NCI-H1092 treated with DMSO at 0.1 percent for 48 hours (cell line): ENCODE results near the gene CCDC106.

Experiments used
- DNase-seq: peaks from one replicate; lab custom pipeline; 2025; lab: John Stamatoyannopoulos, UW

CCDC106 gene

DNA sequence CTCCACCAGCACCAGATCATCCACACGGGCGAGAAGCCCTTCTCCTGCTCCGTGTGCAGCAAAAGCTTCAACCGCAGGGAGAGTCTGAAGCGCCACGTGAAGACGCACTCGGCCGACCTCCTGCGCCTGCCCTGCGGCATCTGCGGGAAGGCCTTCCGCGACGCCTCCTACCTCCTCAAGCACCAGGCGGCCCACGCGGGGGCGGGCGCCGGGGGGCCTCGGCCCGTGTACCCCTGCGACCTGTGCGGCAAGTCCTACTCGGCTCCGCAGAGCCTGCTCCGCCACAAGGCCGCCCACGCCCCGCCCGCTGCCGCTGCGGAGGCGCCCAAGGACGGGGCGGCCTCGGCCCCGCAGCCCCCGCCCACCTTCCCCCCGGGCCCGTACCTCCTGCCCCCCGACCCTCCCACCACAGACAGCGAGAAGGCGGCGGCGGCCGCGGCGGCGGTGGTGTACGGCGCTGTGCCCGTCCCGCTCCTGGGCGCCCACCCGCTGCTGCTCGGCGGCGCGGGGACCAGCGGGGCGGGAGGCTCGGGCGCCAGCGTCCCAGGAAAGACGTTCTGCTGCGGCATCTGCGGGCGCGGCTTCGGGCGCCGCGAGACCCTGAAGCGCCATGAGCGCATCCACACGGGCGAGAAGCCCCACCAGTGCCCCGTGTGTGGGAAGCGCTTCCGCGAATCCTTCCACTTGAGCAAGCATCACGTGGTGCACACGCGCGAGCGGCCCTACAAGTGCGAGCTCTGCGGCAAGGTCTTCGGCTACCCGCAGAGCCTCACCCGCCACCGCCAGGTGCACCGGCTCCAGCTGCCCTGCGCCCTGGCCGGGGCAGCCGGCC lies 33.1 kb upstream of the CCDC106 start:
- DNase-seq, result no peak

DNA sequence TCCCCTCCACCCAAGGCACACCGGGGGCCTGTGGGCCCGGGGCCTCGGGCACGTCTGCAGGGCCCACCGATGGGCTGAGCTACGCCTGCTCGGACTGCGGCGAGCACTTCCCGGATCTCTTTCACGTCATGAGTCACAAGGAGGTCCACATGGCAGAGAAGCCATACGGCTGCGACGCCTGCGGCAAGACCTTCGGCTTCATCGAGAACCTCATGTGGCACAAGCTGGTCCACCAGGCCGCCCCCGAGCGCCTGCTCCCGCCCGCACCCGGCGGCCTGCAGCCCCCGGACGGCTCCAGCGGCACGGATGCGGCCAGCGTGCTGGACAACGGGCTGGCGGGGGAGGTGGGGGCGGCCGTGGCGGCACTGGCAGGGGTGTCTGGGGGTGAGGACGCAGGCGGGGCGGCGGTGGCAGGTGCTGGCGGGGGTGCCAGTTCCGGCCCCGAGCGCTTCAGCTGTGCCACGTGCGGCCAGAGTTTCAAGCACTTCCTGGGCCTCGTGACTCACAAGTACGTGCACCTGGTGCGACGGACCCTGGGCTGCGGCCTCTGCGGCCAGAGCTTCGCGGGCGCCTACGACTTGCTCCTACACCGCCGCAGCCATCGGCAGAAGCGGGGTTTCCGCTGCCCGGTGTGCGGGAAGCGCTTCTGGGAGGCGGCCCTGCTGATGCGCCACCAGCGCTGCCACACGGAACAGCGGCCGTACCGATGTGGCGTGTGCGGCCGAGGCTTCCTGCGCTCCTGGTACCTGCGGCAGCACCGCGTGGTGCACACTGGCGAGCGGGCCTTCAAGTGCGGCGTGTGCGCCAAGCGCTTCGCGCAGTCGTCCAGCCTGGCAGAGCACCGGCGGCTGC lies 32.2 kb upstream of the CCDC106 start:
- DNase-seq, result no peak

DNA sequence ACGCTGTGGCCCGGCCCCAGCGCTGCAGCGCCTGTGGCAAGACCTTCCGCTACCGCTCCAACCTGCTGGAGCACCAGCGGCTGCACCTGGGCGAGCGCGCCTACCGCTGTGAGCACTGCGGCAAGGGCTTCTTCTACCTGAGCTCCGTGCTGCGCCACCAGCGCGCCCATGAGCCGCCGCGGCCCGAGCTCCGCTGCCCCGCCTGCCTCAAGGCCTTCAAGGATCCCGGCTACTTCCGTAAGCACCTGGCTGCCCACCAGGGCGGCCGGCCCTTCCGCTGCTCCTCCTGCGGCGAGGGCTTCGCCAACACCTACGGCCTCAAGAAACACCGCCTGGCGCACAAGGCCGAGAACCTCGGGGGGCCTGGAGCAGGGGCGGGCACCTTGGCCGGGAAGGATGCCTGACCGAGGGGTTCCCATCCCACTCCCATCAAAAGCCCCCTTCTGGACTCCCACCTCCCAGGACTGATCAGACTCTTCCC lies 31.6 kb upstream of the CCDC106 start:
- DNase-seq, result no peak

DNA sequence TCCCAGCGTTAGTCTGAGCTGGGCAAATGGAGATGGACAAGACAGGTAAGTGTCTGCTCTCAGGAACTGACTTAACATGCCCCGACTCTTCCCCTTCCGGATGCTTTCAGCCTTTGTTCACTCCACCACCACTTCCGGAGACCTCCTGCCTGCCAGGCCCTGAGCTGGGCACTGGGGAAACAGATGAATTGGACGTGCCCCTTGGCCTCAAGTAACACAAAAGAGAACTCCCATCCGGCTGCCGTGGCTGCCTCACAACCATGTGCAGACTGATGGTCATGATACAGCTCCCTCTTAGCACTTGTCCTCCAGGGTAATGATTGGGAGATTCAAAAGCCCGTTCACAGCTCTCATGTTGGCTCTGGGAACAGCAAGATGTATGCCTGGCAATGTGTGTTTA lies 30.6 kb upstream of the CCDC106 start:
- DNase-seq, result no peak

DNA sequence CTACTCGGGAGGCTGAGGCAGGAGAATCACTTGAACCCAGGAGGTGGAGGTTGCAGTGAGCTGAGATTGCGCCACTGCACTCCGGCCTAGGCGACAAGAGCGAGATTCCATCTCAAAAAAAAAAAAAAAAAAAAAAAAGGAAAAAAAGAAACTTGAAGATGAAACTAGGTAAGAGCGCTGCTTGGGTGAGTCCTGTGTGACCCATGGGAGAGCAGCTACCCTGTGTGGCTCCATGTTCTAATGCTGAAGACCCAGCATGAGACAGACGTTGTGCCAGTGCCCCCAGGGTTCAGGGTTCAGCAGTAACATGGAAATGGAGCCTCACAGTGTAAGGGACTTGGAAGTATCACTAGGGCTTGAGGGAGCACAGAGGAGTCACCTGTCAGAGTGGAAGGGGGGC lies 29.6 kb upstream of the CCDC106 start:
- DNase-seq, result no peak

DNA sequence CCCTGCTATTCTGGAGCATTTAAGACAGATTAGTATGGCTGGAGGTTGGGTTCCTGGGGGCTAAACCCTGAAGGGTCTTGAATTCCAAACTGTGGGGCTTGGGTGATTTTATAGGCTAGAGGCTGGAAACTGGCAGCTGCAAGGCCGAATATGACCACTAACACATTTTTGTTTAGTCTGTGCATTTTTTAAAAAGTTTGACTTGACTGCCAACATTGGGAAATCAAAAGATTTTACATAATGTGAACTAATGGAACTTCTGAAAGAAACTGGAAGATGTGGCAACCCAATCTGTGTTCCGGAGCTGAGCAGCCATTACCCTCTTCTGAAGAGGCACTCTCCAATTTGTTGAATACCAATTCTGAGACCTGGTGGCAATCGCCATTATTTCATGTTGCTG lies 28.7 kb upstream of the CCDC106 start:
- DNase-seq, result no peak

DNA sequence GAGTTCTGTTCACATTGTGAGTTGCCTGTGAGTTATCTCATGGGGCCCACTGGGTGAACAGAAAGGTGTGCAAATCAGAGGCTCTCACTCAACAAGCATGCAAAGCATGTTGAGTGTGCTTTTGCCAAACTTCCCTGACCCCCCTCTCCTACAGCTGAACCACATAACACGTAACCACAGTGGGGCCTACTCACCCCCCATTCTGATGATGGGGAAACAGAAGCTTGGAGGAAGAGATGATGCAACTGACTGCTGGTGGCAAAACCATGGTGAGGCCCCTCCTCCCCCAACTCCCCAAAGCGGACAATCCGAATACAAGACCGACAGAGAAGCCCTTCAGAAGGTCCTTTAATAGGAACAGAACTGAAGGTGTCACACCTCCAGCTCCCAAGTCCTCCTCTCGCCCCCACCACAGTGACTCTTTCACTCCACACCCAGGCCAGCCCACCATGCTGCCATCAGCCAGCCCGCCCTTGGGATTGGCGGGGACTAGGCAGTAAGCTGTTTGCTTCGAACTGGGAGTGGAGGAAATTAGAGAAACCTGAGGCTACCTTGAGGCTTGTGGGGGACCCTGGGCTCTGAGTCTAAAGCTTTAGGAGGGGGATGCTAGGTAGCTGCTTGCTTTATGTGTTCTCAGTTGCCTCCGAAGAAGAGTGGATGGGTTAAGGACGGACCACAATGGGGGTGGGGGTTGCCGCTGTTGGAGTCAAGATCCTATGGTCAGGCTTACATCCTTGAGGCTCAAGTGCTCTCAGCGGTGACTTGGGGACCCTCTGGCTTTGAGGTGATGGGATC lies 27.4 kb upstream of the CCDC106 start:
- DNase-seq, result no peak

DNA sequence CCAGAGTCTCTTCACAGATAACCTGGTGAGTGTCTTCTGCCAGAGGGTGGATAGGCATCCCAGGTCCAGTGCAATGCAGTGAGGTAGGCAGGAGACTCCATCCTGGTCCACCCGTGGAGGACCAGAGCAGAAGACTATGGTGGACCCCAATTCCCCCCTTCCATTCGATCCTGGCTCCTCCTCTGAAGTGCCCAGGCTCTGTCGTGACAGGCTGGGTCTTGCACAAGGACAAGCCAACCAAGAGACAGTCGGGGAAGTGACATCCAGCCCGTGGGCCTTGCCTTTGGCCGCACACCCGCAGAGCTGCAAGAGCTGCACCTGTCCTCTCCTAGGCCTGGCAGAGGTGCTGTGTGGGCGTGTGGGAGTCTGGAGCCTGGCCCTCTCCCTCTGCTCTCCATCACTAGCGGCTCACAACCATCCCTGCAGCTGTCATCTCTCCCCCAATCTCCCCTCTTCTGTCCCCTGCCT lies 26.8 kb upstream of the CCDC106 start:
- no peak for DNase-seq

DNA sequence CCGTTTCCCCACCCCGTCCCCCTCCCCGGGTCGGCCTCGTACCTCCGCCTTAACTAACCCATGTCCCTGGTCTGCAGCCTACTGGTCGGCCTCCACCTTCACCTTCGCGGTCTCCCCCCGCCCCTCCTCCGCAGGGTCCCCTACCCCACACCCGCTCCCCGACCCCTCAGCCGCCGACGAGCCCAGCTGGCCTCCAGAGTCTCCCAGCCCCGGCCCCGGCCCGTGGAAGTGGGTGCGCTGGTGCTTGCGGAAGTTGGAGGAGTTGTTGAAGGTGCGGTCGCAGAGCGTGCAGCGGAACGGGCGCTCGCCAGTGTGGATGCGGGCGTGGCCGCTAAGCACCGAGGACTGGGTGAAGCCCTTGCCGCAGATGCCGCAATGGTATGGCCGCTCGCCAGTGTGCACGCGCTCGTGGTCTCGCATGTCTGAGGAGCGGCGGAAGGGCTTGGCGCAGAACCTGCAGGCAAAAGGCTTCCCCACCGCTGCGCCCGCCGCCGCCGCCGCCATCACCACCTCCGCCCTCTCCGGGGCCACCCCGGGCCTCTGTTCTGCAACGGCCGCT lies 26.3 kb upstream of the CCDC106 start:
- no peak for DNase-seq

DNA sequence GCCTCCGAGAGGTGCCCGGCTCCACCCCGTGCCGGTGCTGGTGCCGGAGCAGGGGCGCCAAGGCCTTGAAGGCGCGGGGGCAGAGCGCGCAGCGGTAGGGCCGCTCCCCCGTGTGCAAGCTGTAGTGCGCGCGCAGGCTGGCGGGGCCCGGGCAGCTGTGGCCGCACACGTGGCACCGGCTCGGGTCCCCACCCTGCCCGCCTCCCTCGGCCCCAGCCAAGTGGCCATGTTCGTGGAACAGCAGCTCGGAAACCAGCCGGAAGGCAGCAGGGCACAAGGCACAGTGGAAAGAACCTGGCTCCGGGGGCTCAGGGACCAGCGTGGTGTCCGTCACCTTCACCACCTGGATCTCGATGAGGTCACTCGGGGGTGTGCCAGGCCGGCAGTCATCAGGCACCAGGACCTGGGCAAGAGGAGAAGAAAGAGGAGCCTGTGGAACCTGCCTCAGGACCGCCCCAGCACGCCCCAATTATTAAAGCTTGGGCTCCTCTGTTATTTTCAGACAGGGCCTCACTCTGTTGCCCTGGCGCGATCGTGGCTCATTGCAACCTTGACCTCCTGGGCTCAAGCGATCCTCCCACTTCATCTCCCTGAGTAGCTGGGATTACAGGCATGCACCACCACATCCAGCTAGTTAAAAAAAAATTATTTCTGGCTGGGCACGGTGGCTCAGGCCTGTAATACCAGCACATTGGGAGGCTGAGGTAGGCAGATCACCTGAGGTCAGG lies 25.6 kb upstream of the CCDC106 start:
- no peak for DNase-seq

DNA sequence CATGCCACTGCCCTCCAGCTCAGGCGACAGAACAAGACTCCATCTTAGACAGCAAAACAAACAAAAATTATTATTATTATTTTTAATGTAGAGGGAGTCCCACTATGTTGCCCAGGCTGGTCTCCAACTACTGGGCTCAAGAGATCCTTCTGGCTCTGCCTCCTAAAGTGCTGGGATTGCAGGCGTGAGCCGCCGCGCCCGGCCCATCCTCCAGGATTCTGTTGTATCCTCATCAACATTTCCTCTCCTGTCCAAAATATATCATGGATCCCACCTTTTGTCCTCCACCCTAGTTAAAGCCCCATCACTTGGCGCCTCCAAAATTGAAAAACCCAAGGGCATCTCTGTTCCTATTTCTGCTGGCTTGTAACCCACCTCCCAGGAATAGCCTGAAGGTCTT lies 24.9 kb upstream of the CCDC106 start:
- no peak for DNase-seq

DNA sequence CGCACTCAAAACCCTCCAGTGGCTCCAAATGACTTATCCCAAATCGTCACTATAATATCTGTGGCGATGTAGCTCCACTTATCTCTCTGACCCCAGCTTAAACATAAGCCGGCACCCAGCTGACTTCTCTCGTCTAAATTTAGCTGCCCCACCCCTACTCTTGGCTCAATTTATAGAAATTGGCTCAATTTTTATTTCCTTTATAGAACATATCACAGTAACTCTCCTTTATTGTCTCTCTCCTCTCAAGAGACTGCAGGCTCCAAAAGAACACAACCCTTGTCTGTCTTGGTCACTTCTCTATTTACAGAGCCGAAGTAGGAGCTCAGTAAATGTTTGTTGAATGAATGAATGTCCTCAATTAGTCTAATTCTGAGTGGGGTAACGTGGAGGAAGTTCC lies 24.5 kb upstream of the CCDC106 start:
- no peak for DNase-seq

DNA sequence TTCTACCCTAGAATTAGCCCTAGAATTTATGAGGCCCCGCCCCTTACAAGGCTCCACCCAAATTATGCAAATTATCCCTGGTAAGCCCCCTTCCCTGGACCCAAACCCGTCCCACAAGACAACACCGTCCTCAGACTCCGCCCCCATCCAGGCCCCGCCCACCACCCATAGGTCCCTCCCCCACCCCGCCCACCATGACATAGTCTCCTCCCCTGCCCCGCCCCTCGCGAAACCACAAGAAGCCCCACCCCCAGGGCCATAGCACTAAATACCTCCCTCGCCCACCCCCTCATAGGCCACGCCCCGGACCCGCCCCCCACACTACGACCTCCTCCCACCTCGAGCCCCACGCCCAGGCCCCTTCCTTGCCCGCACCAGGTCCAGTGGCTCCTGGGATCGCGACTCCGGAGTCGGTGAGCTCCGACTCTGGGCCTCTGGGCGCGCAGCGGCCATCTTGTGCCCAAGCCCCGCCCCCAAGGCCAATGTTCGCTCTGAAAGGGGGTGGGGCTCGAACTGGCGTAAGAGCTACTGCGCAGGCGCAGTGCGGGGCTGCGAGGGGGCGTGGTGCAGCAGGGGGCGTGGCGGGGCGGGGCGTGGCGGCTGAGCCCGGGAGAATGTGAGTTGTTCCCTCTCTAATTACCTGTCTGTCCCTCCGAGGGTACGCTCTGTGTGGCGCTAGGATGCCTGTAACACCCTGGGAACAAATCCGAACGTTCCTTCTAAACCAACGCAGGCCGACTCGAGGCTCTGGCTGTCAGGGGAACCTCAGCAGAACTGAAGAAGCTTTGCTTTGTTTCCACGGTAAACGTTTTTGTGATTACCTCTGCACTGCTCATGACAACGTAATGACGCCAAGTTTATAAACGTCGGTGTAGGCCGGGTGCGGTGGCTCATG lies 23.7 kb upstream of the CCDC106 start, which contains the start of gene ZNF784:
Gene ZNF784 (minus strand): TSS at position 458 of the 895 bp plus-strand sequence. CDS start 5 bp downstream, at position 453.
- DNase-seq, result peak; percentile 89

DNA sequence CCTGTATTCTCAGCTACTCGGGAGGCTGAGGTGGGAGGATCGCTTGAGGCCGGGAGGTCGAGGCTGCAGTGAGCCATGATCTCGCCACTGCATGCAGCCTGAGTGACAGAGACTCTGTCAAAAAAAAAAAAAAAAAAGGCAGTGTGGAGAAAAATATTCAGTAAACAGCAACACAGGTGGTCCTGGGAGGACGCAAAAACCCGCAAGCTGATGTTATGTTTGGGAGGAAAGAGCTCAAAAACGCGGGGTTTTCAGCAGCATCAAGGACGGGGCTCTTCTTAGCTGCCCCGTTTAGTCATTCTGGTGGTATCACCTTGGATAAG lies 23.0 kb upstream of the CCDC106 start:
- DNase-seq, result no peak

DNA sequence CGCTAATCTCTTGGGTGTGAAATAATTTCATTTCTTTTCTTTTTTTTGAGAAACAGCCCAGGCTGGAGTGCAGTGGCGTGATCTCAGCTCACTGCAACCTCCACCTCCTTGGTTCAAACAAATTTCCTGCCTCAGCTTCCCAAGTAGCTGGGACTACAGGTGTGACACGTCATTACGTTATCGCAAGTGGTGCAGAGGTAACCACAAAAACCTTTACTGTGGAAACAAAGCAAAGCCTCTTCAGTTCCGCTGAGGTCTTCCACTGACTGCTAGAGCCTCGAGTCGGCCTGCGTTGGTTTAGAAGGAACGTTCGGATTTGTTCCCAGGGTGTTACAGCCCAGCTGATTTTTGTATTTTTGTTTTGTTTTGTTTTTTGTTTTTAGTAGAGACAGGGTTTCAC lies 21.7 kb upstream of the CCDC106 start:
- DNase-seq, result no peak

DNA sequence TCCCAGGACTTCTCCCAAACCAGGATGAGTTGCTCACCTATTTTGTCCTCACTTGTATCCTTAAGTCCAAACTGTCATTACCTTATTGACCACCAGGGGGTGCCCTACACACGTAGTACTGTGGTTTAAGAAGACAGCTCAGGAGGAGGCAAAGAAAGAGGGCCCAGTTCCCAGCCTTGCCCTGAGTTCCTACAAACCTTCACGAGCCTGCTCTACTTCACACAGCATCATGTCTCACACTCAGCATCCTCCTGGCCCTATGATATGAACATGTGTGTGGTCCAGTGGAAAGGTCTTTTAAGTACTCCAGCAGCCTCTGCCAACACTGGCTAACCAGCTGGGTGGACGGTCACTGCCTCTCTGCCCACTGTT lies 15.6 kb upstream of the CCDC106 start:
- peak; percentile 81 for DNase-seq

DNA sequence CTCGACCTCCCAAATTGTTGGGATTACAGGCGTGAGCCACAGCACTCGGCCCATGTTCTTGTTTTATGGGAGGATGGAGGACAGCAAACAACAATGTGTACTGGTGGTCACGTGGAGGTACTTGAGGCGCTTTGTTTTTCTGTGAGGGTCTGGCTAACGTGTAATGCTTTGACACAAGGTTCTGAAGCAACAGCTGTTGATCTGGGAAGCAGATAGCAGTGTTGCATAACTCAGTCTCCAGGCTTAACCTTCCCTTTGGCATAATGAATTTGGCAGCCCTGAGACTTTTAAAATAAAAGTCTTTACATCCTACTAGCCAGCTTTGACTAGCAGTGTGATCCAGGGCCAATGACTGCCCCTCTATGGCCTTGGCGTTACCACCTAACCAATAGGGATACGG lies 14.2 kb upstream of the CCDC106 start:
- no peak for DNase-seq

DNA sequence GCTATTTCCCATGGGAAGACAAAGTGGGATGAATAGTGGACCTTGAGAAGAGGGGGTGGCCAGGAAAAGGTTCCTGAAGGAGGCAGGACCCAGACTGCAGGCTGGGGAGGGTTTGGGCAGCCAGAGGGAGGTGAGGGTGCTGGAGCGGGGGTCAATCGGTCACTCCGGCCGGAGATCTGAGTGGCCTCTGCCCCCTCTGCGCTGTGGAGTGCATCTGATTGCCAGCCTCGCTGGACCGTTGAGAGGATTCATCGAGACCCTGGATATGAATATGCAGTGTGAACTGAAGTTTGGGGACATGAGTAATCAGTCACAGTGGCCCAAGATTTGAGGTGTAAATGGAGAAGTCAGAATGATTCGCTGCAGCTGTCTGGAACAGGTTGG lies 12.7 kb upstream of the CCDC106 start:
- no peak for DNase-seq

DNA sequence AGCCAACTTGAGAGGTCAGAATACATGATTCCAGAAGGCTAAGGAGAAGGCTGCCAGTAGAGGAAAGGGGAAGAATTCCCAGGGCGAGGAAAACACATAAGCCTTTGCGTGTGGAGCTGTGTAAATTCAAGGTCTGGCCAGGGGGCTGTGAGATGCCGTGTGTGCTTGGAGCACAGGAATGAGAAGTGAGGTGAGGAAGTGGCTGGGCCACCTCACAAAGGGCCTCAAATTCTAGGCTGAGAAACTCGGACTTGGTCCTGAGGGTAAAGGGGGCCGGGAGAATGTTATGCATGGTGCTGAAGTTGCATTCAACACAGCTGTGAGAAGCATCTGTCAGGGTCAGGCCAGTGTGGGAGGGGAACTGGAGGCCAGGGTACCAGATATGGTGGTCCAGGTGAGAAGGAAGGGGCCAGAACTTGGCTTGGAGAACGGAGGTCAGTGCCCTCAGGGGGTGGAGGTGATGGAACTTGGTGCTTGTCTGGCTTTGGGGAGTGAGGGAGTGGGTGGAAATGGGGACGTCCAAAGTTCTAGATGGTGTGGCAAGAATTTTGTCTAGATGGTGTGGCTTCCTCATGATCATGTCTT lies 12.1 kb upstream of the CCDC106 start:
- no peak for DNase-seq

DNA sequence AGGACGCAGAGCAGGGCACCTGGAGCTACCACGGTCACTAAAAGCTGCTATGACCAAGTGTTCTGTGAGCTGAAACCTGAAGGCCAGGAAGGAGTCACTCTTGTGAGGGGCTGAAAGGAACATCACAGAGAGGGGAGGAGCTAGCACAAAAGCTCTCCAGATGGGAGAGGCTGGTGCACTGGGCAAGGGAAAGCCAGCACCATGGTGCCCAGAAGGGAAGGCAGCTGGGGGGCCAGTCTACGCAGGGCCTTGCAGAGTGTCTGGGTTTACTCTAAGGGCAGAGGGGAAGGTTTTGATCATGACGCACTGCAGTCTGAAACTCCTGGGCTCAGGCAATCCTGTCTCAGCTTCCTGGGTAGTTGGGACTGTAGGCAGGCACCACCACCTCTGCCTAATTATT lies 11.3 kb upstream of the CCDC106 start:
- no peak for DNase-seq
